Central memory CD4-positive, alpha-beta T cell (primary cell): ENCODE results near the gene DHRSX.
"Not testable (repeated sequence)": the region's sequence is repeated elsewhere in the genome, so short reads cannot be mapped to it uniquely, and the experiment has no call there.

Experiments used
- DNase-seq: peaks from one replicate; pipeline ENCODE4 v3.0.0; 2022

DHRSX gene

GRCh38 chrX:2242980-2243379 is 257.8 kb downstream of the DHRSX start:
- DNase-seq = no peak

GRCh38 chrX:2242326-2242725 is 258.4 kb downstream of the DHRSX start:
- DNase-seq = no peak

- DNase-seq = not testable (repeated sequence)
Observed at GRCh38 chrX:2241496-2241895, 259.3 kb downstream of the DHRSX start.

GRCh38 chrX:2240761-2241160 is 260.0 kb downstream of the DHRSX start:
- not testable (repeated sequence) for DNase-seq

GRCh38 chrX:2237976-2238375 is 262.8 kb downstream of the DHRSX start:
- DNase-seq = no peak

GRCh38 chrX:2231570-2232192 is 269.1 kb downstream of the DHRSX start:
- DNase-seq = no peak

GRCh38 chrX:2230457-2230856 is 270.3 kb downstream of the DHRSX start:
- no peak for DNase-seq

GRCh38 chrX:2228536-2228935 is 272.2 kb downstream of the DHRSX start:
- DNase-seq = no peak

- DNase-seq = no peak
Observed at GRCh38 chrX:2226906-2227656, 273.7 kb downstream of the DHRSX start.

- no peak for DNase-seq
Observed at GRCh38 chrX:2226182-2226581, 274.6 kb downstream of the DHRSX start.

GRCh38 chrX:2224597-2225235 is 276.1 kb downstream of the DHRSX start:
- DNase-seq = no peak

- no peak for DNase-seq
Observed at GRCh38 chrX:2224161-2224560, 276.6 kb downstream of the DHRSX start.

- no peak for DNase-seq
Observed at GRCh38 chrX:2220829-2221567, 279.8 kb downstream of the DHRSX start.

GRCh38 chrX:2220296-2220695 is 280.5 kb downstream of the DHRSX start:
- no peak for DNase-seq

- not testable (repeated sequence) for DNase-seq
Observed at GRCh38 chrX:2214138-2214823, 286.5 kb downstream of the DHRSX start.

GRCh38 chrX:2211667-2212066 is 289.1 kb downstream of the DHRSX start:
- DNase-seq = not testable (repeated sequence)

- DNase-seq = no peak
Observed at GRCh38 chrX:2193273-2193592, 307.5 kb downstream of the DHRSX start.

- no peak for DNase-seq
Observed at GRCh38 chrX:2192584-2193272, 308.0 kb downstream of the DHRSX start.

- DNase-seq = no peak
Observed at GRCh38 chrX:2188840-2189239, 311.9 kb downstream of the DHRSX start.

GRCh38 chrX:2188330-2188792 is 312.4 kb downstream of the DHRSX start:
- no peak for DNase-seq

GRCh38 chrX:2187352-2188115 is 313.2 kb downstream of the DHRSX start:
- no peak for DNase-seq
